Activated naive CD8-positive, alpha-beta T cell treated with anti-CD3 and anti-CD28 coated beads, Interleukin-2, amount 10 ng/mL, durations not matched to agents 7 days and 5 days (primary cell): ENCODE measurements around the gene POGLUT2. TPM values are rescaled to one million over a fixed set of nuclear protein-coding genes. Genes with fewer than 3 reads are reported as not detected.
"Not testable (repeated sequence)": the region's sequence is repeated elsewhere in the genome, so short reads cannot be mapped to it uniquely, and the experiment has no call there.

Source experiments
- ATAC-seq: fragments of 150-1000 bp; cut with Tn5 transposase; one replicate; pipeline ENCODE4 v1.10.0; 2021; ENCODE audit warnings: low read depth, moderate library complexity
- POLR2A ChIA-PET: fragments of 350-600 bp; sonication (Branson Sonifier 250); formaldehyde crosslinking; loops from one replicate; lab custom pipeline; 2021; ENCODE audit warnings: antibody characterized with exemption; lab: Charles Lee
- DNase-seq: peaks from one replicate; pipeline ENCODE4 v3.0.0; 2021
- H3K27ac Mint-ChIP-seq: one replicate; pipeline ENCODE4 v1.8.0; 2022; ENCODE audit warnings: mild to moderate bottlenecking, mixed read lengths
- H3K27me3 Mint-ChIP-seq: one replicate; pipeline ENCODE4 v1.8.0; 2022; ENCODE audit warnings: mild to moderate bottlenecking, moderate library complexity, mixed read lengths
- H3K36me3 Mint-ChIP-seq: one replicate; pipeline ENCODE4 v1.8.0; 2021; ENCODE audit warnings: mild to moderate bottlenecking, mixed read lengths
- H3K4me1 Mint-ChIP-seq: one replicate; pipeline ENCODE4 v1.8.0; 2021; ENCODE audit warnings: mixed read lengths
- H3K4me3 Mint-ChIP-seq: one replicate; pipeline ENCODE4 v1.8.0; 2022; ENCODE audit warnings: mild to moderate bottlenecking, moderate library complexity, mixed read lengths
- H3K9me3 Mint-ChIP-seq: one replicate; pipeline ENCODE4 v1.8.0; 2021; ENCODE audit warnings: mixed read lengths
- total RNA-seq, 2 experiments: library from RNA; stranded (reverse); gene quantifications; one replicate each; pipeline ENCODE4 v1.2.3, GENCODE V29; 2021

POGLUT2 gene
- total RNA-seq, 2 experiments from 2014 or later = 8.2 to 8.8 TPM

GRCh38 chr13:102793611-102794355, 5.0 kb downstream of the POGLUT2 start:
- H3K9me3 Mint-ChIP-seq = no peaks in the 10 kb centered on the region
- no peak overlapping the region for H3K27ac Mint-ChIP-seq
- POLR2A ChIA-PET = interaction anchor here (1.7 kb wide), 1 partner anchor 20 kb away, joined by 6 read pairs; the partner anchor contains the start of gene TEX30
- H3K36me3 Mint-ChIP-seq = peaks cover 23% of the 10 kb centered on the region
- H3K4me3 Mint-ChIP-seq = no peak overlapping the region
- no peaks in the 10 kb centered on the region for H3K27me3 Mint-ChIP-seq
- no peak for ATAC-seq
- H3K4me1 Mint-ChIP-seq = peaks cover 18% of the 10 kb centered on the region
- no peak for DNase-seq

- Mint-ChIP-seq H3K4me3 (no peak overlapping the region), H3K4me1 (peaks cover 11% of the 10 kb centered on the region), H3K36me3 (peaks cover 32% of the 10 kb centered on the region), H3K27ac (no peak overlapping the region), H3K9me3 (no peaks in the 10 kb centered on the region), H3K27me3 (no peaks in the 10 kb centered on the region)
- POLR2A ChIA-PET = interaction anchor here (1.2 to 1.7 kb wide), 2 partner anchors 18 to 196 kb away, joined by 3 to 6 read pairs; partner anchors contain the start of genes TEX30 and TPP2
- DNase-seq (no peak), ATAC-seq (no peak)
Observed at GRCh38 chr13:102792396-102792795, 6.4 kb downstream of the POGLUT2 start.

DNA sequence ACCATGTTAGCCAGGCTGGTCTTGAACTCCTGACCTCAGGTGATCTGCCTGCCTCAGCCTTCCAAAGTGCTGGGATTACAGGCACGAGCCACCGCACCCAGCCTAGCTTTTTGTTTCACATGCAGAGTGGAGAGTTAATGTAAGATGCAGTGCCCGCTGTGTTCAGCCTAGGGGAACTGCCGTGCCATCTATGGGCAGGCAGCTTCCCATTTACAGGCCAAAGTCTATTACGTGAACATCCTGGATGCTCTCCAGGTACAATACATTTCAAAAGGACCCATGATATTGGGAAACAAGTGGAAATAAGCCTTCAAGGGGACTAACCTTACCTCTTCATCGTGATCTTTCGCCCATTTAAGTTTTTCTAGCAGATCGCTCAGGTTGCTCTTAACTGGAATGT, 10.1 kb downstream of the POGLUT2 start:
- POLR2A ChIA-PET = interaction anchor here (1.2 kb wide), 1 partner anchor 9 kb away, joined by 5 read pairs; no protein-coding TSS in a partner anchor
- Mint-ChIP-seq H3K36me3 (peaks cover 37% of the 10 kb centered on the region), H3K27ac (no peak overlapping the region)

DNA sequence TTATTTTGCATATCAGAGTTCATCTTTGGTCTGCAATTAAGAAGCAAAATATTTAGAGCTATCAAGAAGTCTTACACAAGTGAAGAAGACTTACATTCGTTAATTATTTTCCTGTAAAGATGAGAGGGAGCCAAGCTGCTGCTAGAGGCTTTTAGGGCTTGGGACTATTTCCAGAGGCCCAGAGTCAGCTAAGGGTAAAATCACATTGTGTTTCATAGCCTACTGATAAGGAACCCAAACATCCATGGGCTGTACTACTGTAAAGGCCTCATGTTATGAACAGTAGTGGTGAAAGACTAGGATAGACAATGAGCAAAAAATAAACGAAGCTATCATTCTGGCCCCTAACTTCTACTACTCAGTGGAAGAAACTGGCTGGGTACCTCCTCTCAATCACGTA, 14.3 kb downstream of the POGLUT2 start:
- H3K27me3 Mint-ChIP-seq = no peaks in the 10 kb centered on the region
- peaks cover 8% of the 10 kb centered on the region for H3K9me3 Mint-ChIP-seq
- DNase-seq = no peak
- H3K36me3 Mint-ChIP-seq = peaks cover 52% of the 10 kb centered on the region
- POLR2A ChIA-PET = interaction anchor here (0.8 to 2.5 kb wide), 2 partner anchors 10 to 14 kb away, joined by 3 to 9 read pairs; partner anchors contain the start of genes BIVM, POGLUT2 and TEX30
- H3K4me3 Mint-ChIP-seq = no peak overlapping the region
- peaks cover 16% of the 10 kb centered on the region for H3K4me1 Mint-ChIP-seq
- no peak for ATAC-seq
- peak overlapping the region; percentile 22 for H3K27ac Mint-ChIP-seq

More for the DNA sequence above, 10.1 kb downstream of the POGLUT2 start:
- Mint-ChIP-seq H3K4me1 (peaks cover 3% of the 10 kb centered on the region), H3K27me3 (no peaks in the 10 kb centered on the region), H3K9me3 (no peaks in the 10 kb centered on the region), H3K4me3 (no peak overlapping the region)
- DNase-seq (no peak), ATAC-seq (no peak)

DNA sequence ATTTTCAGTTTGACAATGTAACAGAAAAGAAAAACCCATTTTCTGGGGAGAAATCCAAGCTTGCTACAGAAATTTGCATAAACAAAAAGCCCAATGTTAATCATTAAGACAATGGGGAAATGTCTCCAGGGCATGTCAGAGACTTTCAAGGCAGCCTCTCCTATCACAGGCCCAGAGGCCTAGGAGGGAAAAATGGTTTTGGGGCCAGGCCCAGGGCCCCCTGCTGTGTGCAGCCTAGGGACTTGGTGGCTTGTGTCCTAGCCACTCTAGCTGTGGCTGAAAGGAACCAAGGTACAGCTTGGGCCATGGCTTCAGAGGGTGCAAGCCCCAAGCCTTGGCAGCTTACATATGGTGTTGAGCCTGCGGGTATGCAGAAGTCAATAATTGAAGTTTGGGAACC, 17.2 kb downstream of the POGLUT2 start:
- H3K36me3 Mint-ChIP-seq = peaks cover 37% of the 10 kb centered on the region
- no peak overlapping the region for H3K27ac Mint-ChIP-seq
- peaks cover 8% of the 10 kb centered on the region for H3K9me3 Mint-ChIP-seq
- DNase-seq (no peak), ATAC-seq (no peak)
- peaks cover 30% of the 10 kb centered on the region for H3K4me1 Mint-ChIP-seq
- H3K27me3 Mint-ChIP-seq = no peaks in the 10 kb centered on the region
- H3K4me3 Mint-ChIP-seq = no peak overlapping the region
- POLR2A ChIA-PET = no interaction called here

DNA sequence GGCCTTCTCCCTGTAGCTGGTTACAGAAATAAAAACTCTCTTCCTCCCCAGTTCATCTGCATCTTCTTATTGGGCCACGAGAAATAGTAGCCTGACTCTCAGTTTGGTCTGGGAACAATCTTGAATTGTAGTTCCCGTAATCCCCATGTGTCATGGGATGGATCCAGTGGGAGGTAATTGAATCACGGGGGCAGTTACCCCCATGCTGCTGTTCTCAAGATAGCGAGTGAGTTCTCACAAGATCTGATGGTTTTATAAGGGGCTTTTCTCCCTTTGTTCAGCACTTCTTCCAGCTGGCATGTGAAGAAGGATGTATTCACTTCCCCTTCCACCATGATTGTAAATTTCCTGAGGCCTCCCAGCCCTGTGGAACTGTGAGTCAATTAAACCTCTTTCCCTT, 18.1 kb downstream of the POGLUT2 start:
- not testable (repeated sequence) for H3K9me3 Mint-ChIP-seq, DNase-seq, ATAC-seq, H3K27me3 Mint-ChIP-seq
- H3K27ac Mint-ChIP-seq = peak overlapping the region; percentile 73
- peaks cover 33% of the 10 kb centered on the region for H3K36me3 Mint-ChIP-seq
- POLR2A ChIA-PET = interaction anchor here (1.6 to 2.2 kb wide), 2 partner anchors 20 to 185 kb away, joined by 4 to 8 read pairs; partner anchors contain the start of gene TPP2
- H3K4me3 Mint-ChIP-seq = peak overlapping the region; percentile 38
- peaks cover 34% of the 10 kb centered on the region for H3K4me1 Mint-ChIP-seq

DNA sequence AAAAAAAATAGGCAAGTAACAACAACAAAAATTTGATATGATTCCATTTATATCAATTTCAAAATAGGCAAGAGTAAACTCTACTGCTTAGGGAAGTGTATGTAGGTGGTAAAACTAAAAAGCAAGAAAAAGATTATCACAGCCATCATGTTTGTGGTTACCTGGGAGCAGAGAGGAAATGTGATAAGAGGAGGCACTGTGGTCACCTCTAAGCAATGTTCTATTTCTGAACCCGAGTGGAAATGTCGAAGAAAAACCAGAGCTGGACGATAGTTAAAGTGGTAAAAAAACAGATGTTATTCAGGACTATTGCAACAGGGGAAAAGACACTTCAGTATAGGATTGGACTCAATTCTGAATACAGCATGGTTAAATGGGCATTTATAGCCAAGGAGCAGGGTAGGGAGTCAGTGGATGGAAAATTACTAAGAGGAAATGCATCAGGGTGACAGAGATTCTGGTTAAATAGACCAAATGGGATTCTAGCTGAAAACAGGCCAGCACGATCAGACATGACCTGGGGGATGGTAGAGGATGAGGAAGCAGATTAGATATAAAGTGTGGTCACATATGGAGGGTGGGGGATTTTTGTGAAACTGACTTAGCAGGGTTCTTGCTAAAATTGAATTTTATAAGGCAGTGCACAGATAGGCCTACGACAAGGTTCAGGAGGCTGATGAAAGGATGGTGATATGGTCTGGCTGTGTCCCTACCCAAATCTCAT, 19.2 kb downstream of the POGLUT2 start:
- Mint-ChIP-seq H3K27me3 (no peaks in the 10 kb centered on the region), H3K36me3 (peaks cover 32% of the 10 kb centered on the region), H3K4me3 (peak overlapping the region; percentile 80), H3K4me1 (peaks cover 40% of the 10 kb centered on the region), H3K27ac (peak overlapping the region; percentile 98), H3K9me3 (peaks cover 8% of the 10 kb centered on the region)
- DNase-seq = no peak
- ATAC-seq = peak; percentile 75
- POLR2A ChIA-PET = interaction anchor here (0.6 to 2.2 kb wide), 5 partner anchors 9 to 184 kb away, joined by 3 to 8 read pairs (median 4); partner anchors contain the start of genes ERCC5 and TPP2

DNA sequence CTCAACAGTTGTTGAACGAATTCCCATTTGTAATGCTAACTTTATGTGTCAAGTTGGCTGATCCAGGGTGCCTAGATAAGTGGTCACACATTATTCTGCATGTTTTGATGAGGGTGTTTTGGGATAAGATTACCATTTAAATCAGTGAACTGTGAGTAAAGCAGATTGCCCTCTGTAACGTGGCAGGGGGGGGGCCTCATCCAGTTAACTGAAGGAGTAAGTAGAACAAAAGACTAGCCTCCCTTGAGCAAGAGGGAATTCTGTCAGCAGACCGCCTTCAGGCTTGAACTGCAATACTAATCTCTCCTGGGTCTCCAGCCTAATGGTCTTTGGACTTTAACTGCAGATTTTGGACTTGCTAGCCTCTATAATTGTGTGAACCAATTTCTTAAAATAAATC, 21.0 kb downstream of the POGLUT2 start:
- no peak for ATAC-seq
- H3K4me3 Mint-ChIP-seq = no peak overlapping the region
- DNase-seq = no peak
- POLR2A ChIA-PET = no interaction called here
- no peaks in the 10 kb centered on the region for H3K27me3 Mint-ChIP-seq
- no peak overlapping the region for H3K27ac Mint-ChIP-seq
- H3K4me1 Mint-ChIP-seq = peaks cover 48% of the 10 kb centered on the region
- peaks cover 20% of the 10 kb centered on the region for H3K36me3 Mint-ChIP-seq
- H3K9me3 Mint-ChIP-seq = peaks cover 8% of the 10 kb centered on the region

DNA sequence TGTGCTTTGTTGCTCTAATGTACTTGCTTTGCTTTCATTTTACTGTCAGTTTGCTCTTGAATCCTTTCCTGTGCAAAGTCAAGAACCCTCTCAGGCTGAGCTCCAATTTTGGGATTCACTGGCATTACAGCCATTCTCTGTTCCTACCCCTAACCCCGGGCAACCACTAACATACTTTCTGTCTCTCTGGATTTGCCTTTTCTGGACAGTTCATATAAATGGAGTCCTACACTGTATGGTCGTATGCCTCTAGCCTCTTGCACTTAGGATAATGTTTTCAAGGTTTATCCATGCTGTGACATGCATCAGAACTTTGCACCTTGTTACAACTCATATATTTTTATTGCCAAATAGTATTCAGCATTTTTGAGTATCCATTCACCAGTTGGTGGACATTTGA, 22.5 kb downstream of the POGLUT2 start:
- ATAC-seq (no peak), DNase-seq (no peak)
- Mint-ChIP-seq H3K9me3 (peaks cover 3% of the 10 kb centered on the region), H3K4me1 (peaks cover 58% of the 10 kb centered on the region), H3K27me3 (no peaks in the 10 kb centered on the region), H3K27ac (no peak overlapping the region), H3K36me3 (peaks cover 9% of the 10 kb centered on the region), H3K4me3 (no peak overlapping the region)
- POLR2A ChIA-PET = interaction anchor here (5.3 to 6.1 kb wide), 2 partner anchors 24 to 69 kb away, joined by 53 to 77 read pairs; partner anchors contain the start of genes BIVM, ERCC5 and POGLUT2

- H3K9me3 Mint-ChIP-seq = no peaks in the 10 kb centered on the region
- peak overlapping the region; percentile 89 for H3K27ac Mint-ChIP-seq
- DNase-seq = no peak
- ATAC-seq = no peak
- POLR2A ChIA-PET = interaction anchor here (1.4 to 6.1 kb wide), 6 partner anchors 10 to 178 kb away, joined by 3 to 77 read pairs (median 20); partner anchors contain the start of genes BIVM, ERCC5, POGLUT2 and TPP2
- peaks cover 58% of the 10 kb centered on the region for H3K4me1 Mint-ChIP-seq
- H3K36me3 Mint-ChIP-seq = peaks cover 2% of the 10 kb centered on the region
- H3K4me3 Mint-ChIP-seq = peak overlapping the region; percentile 81
- no peaks in the 10 kb centered on the region for H3K27me3 Mint-ChIP-seq
Observed at GRCh38 chr13:102774591-102775520, 23.9 kb downstream of the POGLUT2 start.

- no peaks in the 10 kb centered on the region for H3K27me3 Mint-ChIP-seq
- no peak for ATAC-seq
- peaks cover 2% of the 10 kb centered on the region for H3K36me3 Mint-ChIP-seq
- POLR2A ChIA-PET = interaction anchor here (0.7 to 6.1 kb wide), 11 partner anchors 11 to 182 kb away, joined by 3 to 77 read pairs (median 6); partner anchors contain the start of genes BIVM, ERCC5, POGLUT2 and TPP2
- DNase-seq = no peak
- peak overlapping the region; percentile 81 for H3K4me3 Mint-ChIP-seq
- no peaks in the 10 kb centered on the region for H3K9me3 Mint-ChIP-seq
- H3K4me1 Mint-ChIP-seq = peaks cover 54% of the 10 kb centered on the region
- peak overlapping the region; percentile 89 for H3K27ac Mint-ChIP-seq
Observed at GRCh38 chr13:102774214-102774568, 24.6 kb downstream of the POGLUT2 start.
